Activated CD4-positive, alpha-beta T cell treated with anti-CD3 and anti-CD28 coated beads for 1 hour (primary cell): ENCODE measurements around the gene GRB2.
"Not testable (repeated sequence)": the region's sequence is repeated elsewhere in the genome, so short reads cannot be mapped to it uniquely, and the experiment has no call there.

ENCODE experiments used
- DNase-seq: peaks from one replicate; pipeline ENCODE4 v3.0.0-alpha.2; 2020

The GRB2 gene

GRCh38 chr17:75384751-75385150 is 20.7 kb downstream of the GRB2 start:
- DNase-seq, result no peak

GRCh38 chr17:75383842-75384195 is 21.7 kb downstream of the GRB2 start:
- no peak for DNase-seq

DNA sequence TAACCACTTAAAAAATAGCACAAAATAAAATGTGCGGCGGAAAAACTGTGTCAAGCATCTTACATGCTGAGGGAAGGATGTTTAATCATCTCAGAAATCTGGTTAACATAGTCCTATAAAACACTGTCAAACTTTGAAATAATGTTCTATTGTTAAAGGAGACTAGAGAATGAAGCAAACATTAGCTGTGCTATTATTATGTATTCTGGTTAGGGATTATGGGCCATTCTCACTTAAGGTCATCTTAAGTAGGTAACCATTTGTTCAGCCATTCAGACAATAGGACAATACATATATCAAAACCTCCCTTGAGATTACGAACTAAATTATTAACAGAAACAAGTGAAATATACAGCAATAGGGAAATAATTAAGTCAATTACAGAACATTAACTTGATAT is 24.7 kb downstream of the GRB2 start:
- DNase-seq, result no peak

DNA sequence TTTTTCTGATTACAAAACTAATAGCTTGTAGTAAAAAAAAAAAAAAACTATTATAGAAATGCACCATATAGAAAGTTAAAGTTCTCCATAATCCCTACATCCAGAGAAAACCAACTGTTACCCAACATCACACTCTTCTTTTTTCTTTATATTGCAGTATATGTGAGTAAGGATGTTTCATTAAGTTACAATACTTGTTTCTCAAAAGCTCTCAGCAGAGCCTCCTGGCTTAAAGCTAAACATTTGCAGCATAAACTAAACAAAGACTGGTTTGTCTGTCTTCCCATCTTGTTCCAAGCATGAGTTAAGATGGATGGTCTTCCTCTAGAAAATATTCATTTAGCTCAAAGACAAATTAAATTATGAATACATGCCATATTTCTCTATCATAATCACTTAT is 25.2 kb downstream of the GRB2 start:
- DNase-seq, result no peak

- not testable (repeated sequence) for DNase-seq
These were observed 26.1 kb downstream of the GRB2 start for GRCh38 chr17:75379426-75379825.

GRCh38 chr17:75373280-75373679 is 32.2 kb downstream of the GRB2 start:
- DNase-seq, result no peak

GRCh38 chr17:75371981-75372380 is 33.5 kb downstream of the GRB2 start:
- no peak for DNase-seq

DNA sequence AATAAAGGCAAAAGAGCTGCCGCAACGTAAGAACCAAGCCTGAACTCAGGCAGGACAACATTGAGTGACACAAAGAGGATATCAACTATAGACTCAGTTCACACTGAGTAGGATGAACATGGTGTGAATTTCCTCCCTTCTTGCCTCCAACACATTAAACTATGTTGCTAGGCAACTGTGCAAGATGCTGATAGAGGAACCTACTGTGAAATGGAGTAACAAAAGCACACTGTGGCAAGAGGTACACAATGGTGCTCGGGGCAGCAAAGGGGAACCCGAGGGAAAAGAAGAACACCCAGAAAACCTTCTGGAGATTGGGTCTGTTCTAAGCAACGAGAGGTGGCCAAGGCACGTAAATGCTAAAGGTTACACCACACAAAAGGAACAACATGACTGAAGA is 34.1 kb downstream of the GRB2 start:
- DNase-seq, result no peak

DNA sequence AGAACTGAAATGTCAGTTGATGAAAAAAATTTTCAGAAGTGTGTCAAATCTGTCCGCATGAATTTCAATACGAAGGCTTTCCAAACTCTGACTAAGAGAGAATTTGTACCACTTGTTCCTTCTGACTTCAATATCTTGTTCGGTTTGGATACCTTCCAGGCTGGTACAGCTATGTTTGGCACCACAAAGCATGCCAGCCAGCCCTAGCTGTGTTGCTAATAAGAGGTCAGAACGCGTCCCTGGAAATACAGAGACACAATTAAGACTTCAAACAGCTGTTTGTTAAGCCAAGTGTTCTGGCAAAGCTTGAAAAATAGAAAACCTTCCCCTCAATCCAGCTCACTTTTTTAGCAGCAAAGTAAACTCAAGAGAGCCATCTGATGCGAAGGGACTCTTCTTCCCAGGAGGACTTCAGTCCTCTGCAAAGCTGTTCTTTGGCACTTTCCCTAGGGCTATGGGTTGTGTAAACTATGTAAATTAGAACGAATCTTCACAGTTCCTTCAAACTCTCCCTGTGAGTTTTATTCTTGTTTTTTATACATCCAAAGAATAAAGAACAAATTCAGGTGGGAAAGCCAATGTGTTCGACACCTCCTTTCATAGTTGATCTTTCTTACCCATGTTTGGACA is 35.1 kb downstream of the GRB2 start:
- DNase-seq, result no peak

DNA sequence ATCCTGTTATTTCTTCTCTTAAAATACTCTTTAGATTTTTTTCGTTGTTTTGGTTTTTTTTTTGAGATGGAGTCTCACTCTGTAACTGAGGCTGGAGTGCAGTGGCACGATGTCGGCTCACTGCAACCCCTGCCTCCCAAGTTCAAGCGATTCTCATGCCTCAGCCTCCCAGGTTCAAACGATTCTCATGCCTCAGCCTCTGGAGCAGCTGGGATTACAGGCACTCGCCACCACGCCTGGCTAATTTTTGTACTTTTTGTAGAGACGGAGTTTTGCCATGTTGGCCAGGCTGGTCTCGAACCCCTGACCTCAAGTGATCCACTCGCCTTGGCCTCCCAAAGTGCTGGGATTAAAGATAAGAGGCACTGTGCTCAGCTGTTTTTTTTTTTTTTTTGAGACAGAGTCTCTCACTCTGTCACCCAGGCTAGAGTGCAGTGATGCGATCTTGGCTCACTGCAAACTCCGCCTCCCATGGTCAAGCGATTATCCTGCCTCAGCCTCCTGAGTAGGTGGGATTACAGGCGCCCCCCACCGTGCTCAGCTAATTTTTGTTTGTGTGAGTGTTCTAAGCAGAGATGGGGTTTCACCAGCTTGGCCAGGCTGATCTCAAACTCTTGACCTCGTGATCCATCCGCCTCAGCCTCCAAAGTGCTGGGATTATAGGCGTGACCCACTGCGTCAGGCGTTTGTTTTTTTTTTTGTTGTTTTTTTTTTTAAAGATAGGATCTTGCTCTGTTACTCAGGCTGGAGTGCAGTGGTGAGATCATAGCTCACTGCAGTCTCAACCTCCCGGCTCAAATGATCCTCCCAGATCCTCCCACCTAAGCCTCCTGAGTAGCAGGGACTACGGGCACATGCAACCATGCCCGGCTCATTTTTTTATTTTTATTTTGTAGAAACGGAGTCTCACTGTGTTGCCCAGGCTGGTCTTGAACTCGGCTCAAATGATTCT is 37.4 kb downstream of the GRB2 start:
- DNase-seq, result not testable (repeated sequence)

- DNase-seq, result no peak
These were observed 38.2 kb downstream of the GRB2 start for GRCh38 chr17:75367312-75367711.

DNA sequence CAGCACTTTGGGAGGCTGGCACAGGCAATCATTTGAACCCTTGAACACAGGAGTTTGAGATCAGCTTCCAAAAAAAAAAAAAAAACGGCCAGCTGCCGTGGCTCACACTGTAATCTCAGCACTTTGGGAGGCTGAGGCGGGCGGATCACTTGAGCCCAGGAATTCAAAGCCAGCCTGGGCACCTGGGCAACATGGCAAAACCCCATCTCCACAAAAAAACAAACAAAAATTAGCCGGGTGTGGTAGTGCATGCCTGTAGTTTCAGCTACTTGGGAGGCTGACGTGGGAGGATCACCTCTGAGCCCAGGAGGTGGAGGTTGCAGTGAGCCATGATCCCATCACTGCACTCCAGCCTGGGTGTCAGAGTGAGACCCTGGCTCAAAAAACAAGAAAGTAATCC is 39.0 kb downstream of the GRB2 start:
- DNase-seq, result no peak

DNA sequence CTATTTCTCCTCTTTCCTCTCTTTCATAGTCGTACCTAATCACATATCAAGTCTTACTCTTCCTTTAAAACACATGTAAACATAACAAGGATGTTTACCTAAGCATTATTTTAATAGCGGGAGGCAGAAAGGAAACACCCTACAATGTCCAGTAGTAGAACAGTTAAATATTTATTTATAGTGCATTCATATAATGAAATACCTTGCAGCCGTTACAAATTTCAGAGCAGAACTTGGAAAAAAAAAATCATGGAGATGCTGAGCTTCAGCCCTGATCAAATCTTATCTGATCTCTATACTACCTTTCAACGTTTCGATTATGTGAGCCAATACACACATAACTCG is 39.6 kb downstream of the GRB2 start:
- no peak for DNase-seq

GRCh38 chr17:75365009-75365930 is 40.2 kb downstream of the GRB2 start:
- no peak for DNase-seq

DNA sequence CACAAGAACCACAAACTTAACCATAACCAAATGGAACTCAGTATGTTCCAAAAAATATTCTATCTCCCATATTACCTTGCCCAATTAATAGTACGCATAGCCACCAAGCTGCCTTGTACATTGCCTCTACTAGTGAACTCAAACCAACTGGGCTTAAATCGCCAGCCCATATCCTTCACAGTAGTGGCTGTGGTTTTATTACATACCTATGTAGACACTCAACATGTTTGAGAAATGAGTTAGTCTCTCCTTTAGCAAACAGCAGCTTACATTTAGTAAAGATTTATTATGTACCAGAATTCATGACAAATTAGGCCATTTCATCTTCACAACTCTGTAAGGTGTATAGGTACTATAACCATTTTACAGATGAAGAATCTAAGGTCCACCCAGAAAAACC is 41.4 kb downstream of the GRB2 start:
- DNase-seq, result no peak

DNA sequence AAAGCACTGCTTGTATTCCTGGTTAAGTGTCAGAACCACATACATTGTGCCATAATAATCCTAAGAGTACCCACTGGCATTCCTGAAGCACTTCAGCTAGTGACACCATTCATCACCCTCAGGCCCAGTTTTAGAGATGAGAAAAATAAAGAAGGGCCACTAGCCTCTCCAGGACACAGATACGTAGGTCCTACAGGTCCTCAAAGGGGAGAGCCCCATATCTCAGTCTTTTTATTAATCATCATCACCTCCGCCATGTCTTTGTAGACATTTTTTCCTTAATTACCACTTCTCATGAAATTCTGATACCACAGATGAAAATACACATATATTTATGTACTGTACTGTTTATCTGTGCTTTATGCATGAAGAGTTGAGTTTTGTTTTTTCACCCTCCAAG is 43.5 kb downstream of the GRB2 start:
- DNase-seq, result no peak

DNA sequence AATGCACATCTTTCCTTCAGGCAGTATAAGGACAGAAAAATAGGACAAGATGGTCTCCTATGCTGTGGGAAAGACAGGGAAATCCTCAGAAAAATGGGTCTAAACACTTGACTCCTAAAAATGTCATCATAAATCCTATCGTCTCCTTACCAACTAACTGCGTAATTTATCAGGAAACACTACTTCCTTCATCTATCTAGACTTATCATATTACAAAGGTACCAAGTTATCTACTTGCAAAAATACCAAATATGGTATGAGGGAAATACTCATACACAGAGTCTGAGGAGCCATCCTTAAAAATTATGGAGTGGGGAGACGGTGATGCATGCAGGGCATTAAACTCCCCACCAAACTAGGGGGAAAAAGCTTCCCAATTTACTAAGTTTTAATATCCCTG is 44.1 kb downstream of the GRB2 start:
- DNase-seq, result no peak

DNA sequence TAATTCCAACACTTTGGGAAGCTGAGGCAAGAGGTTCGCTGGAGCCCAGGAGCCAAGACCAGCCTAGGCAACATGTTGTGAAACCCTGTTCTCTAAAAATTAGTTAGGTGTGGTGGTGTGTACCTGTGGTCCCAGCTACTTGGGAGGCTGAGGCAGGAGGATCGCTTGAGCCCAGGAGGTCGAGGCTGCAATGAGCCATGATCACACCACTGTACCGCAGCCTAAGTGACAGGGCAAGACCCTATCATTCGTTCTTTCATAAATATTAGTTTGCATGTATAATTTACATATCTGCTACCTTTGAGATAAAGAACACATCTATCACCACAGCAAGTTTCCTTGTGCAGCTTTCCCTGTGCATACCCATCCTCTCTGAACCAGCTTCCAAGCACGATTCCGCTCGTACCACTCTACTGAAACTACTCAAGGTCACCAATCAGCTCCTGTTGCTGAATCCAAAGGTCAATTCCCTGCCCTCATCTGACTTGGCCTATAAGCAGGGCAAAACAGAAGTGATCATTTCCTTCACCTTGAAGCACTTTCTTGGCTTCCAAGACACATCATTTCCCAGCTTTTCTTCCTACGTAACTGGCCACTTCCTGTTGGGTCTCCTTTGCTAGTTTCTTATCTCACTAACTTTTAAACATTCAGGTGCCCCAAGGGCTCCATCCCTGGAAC is 49.1 kb downstream of the GRB2 start:
- no peak for DNase-seq

DNA sequence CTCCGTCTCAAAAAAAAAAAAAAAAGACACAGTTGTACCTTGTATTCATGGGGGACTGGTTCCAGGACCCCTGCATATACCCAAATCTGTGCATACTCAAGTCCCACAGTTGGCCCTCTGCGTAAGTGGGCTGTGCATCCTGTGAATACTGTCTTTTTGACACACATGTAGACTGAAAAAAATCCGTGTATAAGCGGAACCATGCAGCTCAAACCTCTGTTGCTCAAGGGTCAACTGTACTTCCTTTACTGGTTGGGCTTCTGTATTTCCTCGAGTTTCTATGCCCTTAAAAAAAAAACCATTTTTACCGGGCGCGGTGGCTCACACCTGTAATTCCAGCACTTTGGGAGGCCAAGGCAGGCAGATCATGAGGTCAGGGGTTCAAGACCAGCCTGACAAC is 52.3 kb downstream of the GRB2 start:
- no peak for DNase-seq

- DNase-seq, result no peak
These were observed 53.4 kb downstream of the GRB2 start for GRCh38 chr17:75352079-75352569.

- no peak for DNase-seq
These were observed 54.8 kb downstream of the GRB2 start for GRCh38 chr17:75350706-75351105.

DNA sequence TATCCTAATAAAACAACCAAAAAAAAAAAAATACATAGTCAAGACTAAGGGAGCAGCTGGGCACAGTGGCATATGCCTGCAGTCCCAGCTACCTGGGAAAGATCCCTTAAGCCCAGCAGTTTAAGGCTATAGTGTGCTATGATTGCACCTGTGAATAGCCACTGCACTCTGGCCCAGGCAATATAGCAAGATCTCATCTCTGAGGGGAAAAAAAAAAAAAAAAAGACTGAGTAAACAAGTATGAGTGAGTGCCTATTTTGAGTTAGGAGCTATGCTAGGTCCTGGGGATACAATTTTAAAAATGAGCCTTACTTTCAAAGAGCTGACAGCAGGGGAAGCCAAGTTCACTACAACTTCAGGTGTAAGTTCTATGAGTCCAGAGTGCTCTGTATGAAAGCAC is 55.4 kb downstream of the GRB2 start:
- DNase-seq, result no peak

GRCh38 chr17:75349589-75349988 is 55.9 kb downstream of the GRB2 start:
- DNase-seq, result no peak
